ENCODE results near the gene ZC3H4. TPM values are rescaled to one million over a fixed set of nuclear protein-coding genes. Genes with fewer than 3 reads are reported as not detected.

ZC3H4 gene
- total and polyA plus RNA-seq, 2 donors (not counting 3 experiments of a cell fraction or from before 2014, with no cell fraction given) = 6.2 to 63.9 TPM

GRCh38 chr19:47066376-47067214, 47.0 kb downstream of the ZC3H4 start:
- H3K4me1 ChIP-seq (ENCODE audit: control insufficient read depth, extremely low read depth, insufficient read depth, low read length) = no peaks in the 10 kb centered on the region
- TF ChIP-seq POLR2AphosphoS5 (IDR thresholded peaks at IDR 0.05; ENCODE audit: insufficient read depth, low read depth, low read length) (no peak), EZH2 (IDR thresholded peaks at IDR 0.05; ENCODE audit: borderline replicate concordance, low read depth, low read length, severe bottlenecking) (no peak), MYC (IDR thresholded peaks at IDR 0.05; ENCODE audit: low read depth, low read length) (no peak), CTCF (IDR thresholded peaks at IDR 0.05; ENCODE audit: extremely low read depth in 1 of 2, insufficient read depth in 1 of 2, low read depth in 1 of 2, low read length in 2 of 2) (no peak), POLR2A (IDR thresholded peaks at IDR 0.05; ENCODE audit: low read depth, low read length) (no peak), GATA2 (IDR thresholded peaks at IDR 0.05; ENCODE audit: insufficient read depth, insufficient read length, low read depth, low read length) (no peak), MAX (IDR thresholded peaks at IDR 0.05; ENCODE audit: insufficient read depth, insufficient read length) (no peak), JUN (IDR thresholded peaks at IDR 0.05; ENCODE audit: borderline replicate concordance, insufficient read depth, insufficient read length, low read depth) (no peak), FOS (IDR thresholded peaks at IDR 0.05; ENCODE audit: borderline replicate concordance, insufficient read depth, low read length) (no peak)
- H3K27me3 ChIP-seq (ENCODE audit: control insufficient read depth in 2 of 2, insufficient read depth in 2 of 2, low read length in 2 of 2) = no peaks in the 10 kb centered on the region
- POLR2A ChIA-PET = no interaction called here
- DNase-seq (ENCODE audit: low read depth, low spot score) = no peak
- intact Hi-C loops (cut with micrococcal nuclease) = no loop called here
- no peak overlapping the region for H3K4me3 ChIP-seq (replicated peaks in 1 of 3; ENCODE audit: insufficient read depth in 1 of 3, low read depth in 1 of 3, low read length in 3 of 3)
- no peak for FAIRE-seq
- CTCF ChIA-PET = interaction anchor here (0.8 kb wide), 1 partner anchor 177 kb away, joined by 3 read pairs; no protein-coding TSS in a partner anchor
- no peak overlapping the region for H3K27ac ChIP-seq (ENCODE audit: insufficient read depth, low read depth, low read length)
- BruUV-seq (replicated peaks) = TSS peak; percentile 2
- no peaks in the 10 kb centered on the region for H3K9me1 ChIP-seq (replicated peaks; ENCODE audit: control insufficient read depth, extremely low read depth, insufficient read depth, low read length)
- H3K79me2 ChIP-seq (ENCODE audit: control insufficient read depth, insufficient read depth, low read length) = no peaks in the 10 kb centered on the region
- H2AFZ ChIP-seq (ENCODE audit: low read depth, low read length) = no peak overlapping the region
- peaks cover 9 to 48% of the 10 kb centered on the region in 2 experiments for H3K36me3 ChIP-seq (ENCODE audit: control insufficient read depth in 2 of 2, extremely low read depth in 1 of 2, insufficient read depth in 2 of 2, low read length in 2 of 2)
- no peaks in the 10 kb centered on the region for H4K20me1 ChIP-seq (replicated peaks; ENCODE audit: control insufficient read depth, extremely low read depth, insufficient read depth, low read length)
- no peaks in the 10 kb centered on the region for H3K9me3 ChIP-seq (replicated peaks; ENCODE audit: control insufficient read depth, insufficient read depth, low read length)
- dilution Hi-C loops (cut with MboI; ENCODE audit: extremely low pct_ligation_motif_present, low sequenced_read_pairs) = no loop called here
- H3K4me2 ChIP-seq (ENCODE audit: insufficient read depth, low read length) = no peak overlapping the region
- no peak overlapping the region for H3K9ac ChIP-seq (replicated peaks; ENCODE audit: extremely low read depth, insufficient read depth, low read length)
